Raji (cell line): ENCODE data around the gene PPIC.

Experiments
- POLR2A ChIP-seq: IDR thresholded peaks from 2 replicates; pipeline ENCODE4 v1.6.1; 2011; ENCODE audit warnings: low read depth, low read length, control low read depth; ENCODE audit not compliant: insufficient read depth

Gene PPIC

GRCh38 chr5:123036391-123037103, at the start of gene PPIC:
Gene PPIC, minus strand, starts transcription at chr5:123036725. Its CDS starts 100 bp downstream, at chr5:123036625.
- no peak for TF ChIP-seq POLR2A

DNA sequence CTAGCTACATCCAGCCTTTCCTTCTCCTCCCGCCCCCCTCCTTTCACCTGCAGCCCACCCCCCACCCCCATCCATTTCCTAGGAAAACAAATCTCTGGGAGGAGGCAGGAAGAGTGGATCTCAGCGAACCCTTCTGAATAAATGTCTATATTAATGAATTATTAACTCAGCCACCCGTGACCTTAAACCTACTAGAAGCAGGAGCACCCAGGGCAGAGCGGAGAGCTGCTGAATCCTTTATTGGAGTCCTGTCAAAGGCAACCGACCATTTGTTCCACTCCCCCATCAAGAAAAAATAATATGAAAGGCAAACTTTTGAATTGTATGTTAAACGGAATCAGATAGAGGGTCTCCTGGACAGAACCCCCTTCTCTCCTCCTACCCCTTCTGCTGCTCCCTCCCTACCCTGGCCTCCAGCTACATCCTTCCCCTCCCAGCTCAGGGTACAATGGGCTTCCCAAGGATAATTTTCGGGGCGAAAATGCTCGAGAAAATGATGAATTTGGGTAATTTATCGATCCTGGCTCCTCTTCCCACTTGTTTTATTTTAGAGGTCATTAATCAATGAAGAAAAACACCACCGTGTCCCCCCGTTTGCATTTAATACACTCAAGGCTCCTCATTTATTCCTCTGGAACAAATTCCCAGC, 49.2 kb upstream of the PPIC start:
- no peak for TF ChIP-seq POLR2A

GRCh38 chr5:123084730-123085605, 48.4 kb upstream of the PPIC start:
- no peak for TF ChIP-seq POLR2A

- TF ChIP-seq POLR2A = no peak
Observed at GRCh38 chr5:123083298-123083697, 46.8 kb upstream of the PPIC start.

DNA sequence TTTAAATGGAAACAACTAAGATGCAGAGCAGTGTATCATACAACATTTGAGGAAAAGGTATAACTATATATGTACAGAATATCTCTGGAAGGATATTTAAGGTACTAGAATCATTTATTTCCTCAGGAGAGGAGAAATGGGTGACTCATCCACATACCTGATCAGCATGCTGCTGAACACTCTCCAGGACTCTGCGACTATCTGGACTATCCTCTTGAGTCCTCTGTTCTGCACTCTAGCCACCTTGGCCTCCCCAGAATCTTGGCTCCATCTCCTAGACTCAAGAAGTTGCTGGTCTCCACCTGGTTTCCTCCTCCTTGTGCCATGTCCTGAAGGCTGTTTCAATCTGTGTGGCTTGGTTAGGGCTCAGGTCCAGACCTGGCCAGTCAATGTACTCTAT, 43.7 kb upstream of the PPIC start:
- TF ChIP-seq POLR2A = no peak

DNA sequence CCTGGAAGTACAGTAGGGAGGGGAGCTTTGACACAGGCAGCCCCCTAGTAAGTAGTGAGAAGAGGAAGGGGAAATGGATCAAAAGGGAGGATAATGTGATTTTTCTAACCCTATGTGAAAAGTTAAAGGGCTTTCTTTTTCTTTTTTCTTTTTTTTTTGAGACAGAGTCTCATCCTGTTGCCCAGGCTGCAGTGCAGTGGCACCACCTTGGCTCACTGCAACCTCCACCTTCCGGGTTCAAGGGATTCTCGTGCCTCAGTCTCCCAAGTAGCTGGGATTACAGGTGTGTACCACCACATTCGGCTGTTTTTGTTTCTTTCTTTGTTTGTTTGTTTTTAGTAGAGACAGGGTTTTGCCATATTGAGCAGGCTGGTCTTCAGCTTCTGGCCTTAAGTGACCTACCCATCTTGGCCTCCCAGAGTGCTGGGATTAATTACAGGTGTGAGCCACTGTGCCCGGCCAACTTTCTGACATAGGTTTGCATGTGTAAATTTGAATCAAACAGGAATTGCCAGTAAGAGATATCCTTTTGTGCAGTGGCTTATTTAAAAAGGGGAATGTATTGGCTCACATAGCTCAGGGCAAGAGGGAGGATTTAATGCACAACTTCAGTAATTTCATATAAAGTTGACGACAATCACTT, 39.1 kb upstream of the PPIC start:
- TF ChIP-seq POLR2A = no peak

DNA sequence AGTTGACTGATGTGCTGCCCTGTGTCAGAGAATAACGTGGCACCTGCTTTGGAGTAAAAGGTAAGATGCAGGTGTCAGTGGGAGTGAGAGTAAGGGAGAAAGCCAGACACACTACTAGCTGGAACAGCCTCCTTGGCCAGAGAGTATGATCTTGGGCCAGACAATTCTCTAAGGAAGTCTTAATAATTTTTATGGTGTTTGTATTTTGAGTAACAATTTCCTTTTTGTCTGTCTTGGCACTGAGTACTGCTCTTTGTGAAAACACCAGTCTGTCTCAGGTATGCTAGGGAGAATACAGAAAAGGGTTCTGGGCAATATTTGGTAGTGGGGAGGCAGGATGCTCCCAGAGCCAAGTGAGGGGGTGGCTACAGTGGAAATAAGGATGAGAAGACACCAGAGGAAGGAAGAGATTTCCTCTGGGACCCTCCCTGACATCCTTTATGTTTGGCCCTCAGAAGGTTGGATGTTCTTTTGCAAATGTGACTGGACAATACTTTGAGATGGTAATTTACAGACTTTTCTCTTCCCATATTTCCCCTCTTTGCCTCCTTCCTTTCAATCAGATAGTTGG, 31.9 kb upstream of the PPIC start:
- TF ChIP-seq POLR2A = no peak

DNA sequence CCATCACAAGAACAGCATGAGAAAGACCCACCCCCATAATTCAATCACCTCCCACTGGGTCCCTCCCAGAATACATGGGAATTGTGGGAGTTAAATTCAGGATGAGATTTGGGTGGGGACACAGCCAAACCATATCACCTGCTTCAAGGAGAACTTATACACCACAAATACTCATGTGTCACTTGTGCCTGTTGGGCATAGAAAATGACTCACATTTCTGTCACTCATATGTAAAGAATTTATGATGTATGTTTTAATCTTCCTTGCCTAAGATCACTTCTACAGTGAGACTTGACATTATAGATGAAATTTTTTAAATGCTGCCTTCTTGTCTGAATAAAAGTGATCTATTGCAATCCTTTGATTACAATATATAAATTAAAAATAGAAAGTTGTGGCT, 29.5 kb upstream of the PPIC start:
- no peak for TF ChIP-seq POLR2A

- no peak for TF ChIP-seq POLR2A
Observed at GRCh38 chr5:123059455-123059854, 22.9 kb upstream of the PPIC start.

GRCh38 chr5:123051206-123051605, 14.7 kb upstream of the PPIC start:
- no peak for TF ChIP-seq POLR2A

DNA sequence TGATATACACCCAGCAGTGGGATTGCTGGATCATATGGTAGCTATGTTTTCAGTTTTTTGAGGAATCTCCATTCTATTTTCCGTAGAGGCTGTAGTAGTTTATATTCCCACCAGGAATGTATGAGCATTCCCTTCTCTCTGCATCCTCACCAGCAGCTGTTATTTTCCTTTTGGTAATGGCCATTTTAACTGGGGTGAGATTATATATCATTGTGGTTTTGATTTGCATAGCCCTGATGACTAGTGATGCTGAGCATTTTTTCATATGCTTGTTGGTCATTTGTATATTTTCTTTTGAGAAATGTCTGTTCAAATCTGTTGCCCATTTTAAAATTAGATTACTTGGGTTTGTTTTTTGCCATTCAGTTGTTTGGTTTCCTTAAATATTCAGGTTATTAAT, 11.2 kb upstream of the PPIC start:
- no peak for TF ChIP-seq POLR2A

DNA sequence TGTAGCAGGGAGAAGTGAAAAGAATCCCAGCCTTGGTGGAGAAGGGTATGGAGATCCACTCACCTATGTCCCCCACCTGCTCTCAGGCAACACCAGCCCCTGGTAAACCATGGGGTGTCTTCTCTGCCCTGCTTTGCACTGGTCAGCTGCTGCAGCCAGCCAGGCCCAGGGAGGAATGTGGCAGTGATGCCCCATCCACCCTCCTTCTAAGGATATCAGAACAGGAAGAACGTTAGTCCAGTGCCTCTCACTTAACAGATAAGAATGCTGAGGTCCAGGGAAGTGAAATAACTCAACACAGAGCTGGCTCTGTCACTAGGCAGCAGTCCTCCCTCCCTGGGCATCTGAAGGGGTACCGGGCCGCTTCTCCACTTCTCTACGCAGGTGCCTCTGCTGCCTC, 9.7 kb upstream of the PPIC start:
- no peak for TF ChIP-seq POLR2A

- TF ChIP-seq POLR2A = no peak
Observed at GRCh38 chr5:123044926-123045617, 8.5 kb upstream of the PPIC start.

- TF ChIP-seq POLR2A = no peak
Observed at GRCh38 chr5:123039673-123040072, 3.1 kb upstream of the PPIC start.

DNA sequence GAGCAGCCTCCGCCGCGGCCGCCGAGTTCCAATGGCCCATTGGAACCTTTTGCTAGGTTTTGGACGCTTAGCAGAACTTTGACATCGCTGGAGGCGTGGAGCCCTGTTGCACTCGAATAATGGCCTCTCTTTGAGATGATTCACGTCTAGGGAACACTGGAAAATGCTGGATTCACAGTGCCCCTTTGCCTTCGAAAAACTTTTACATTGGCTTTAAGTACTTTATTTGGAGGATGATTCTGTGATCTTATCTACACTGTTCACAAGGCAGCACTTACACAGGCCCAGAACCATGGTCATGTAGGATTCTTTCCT, 536 bp upstream of the PPIC start:
- TF ChIP-seq POLR2A = no peak
